Activated gamma-delta T cell treated with anti-CD3 and anti-CD28 coated beads, Interleukin-2, amount 50 U/mL, for 16 hours (primary cell): ENCODE data around the gene DEDD2.

Experiments
- DNase-seq: peaks from one replicate; pipeline ENCODE4 v3.0.0-alpha.2; 2020; ENCODE audit warnings: low read depth

DEDD2 gene

GRCh38 chr19:42226886-42227285, 9.4 kb upstream of the DEDD2 start:
- no peak for DNase-seq

- no peak for DNase-seq
Measured at GRCh38 chr19:42225718-42226292, 8.3 kb upstream of the DEDD2 start.

- no peak for DNase-seq
Measured at GRCh38 chr19:42224940-42225717, 7.7 kb upstream of the DEDD2 start.

GRCh38 chr19:42220751-42221097, 3.2 kb upstream of the DEDD2 start:
- DNase-seq, result no peak

DNA sequence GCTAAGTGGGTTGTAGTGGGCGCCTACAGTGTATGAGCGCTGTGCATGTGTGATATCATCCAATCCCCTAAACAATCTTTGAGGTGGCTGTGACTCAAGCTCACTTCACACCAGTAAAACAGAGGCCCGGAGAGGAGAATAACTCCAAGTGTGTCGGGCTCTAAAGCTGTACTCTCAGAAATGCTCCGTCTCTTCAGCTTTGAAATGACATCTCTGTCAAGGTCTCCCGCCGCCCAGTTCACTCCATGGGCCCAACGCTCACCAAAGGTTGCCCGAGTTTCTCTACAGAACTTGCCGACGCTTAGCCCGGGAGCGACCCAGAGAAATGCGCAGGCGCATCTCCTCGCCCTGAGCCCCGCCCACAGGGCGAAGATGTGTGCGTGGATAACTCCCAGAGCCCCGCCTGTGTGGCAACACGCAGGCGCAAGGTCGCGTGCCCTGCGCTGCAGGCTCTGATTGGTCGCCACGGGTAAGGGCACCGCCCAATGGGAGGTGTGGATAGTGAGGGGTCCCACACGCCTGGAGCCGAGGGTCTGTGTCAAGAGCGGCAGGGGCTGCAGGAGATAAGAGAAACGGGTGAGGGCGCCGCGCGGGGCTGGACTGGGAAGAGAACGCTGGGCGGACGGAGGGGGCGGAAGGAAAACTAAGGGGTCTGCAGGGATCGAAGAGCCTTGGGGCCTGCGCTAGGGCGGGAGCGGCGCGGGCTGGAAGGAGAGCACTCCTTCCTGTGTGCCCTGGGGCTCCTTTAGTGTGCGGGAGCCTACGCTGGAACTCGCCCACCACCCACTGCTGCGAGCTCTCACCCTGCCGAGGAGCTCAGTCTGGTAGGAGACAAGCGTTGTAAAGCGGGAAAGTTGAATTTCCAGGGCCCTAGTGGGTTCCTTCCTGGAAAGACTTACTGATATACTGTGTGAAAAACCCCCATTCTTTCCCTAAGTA, 2.6 kb upstream of the DEDD2 start, which contains the start of gene ZNF526:
ZNF526 (plus strand) TSS at position 501 of the 939 bp plus-strand sequence. CDS start 4,092 bp downstream, outside the sequence.
- DNase-seq, result peak; percentile 93

GRCh38 chr19:42216653-42217519, 591 bp downstream of the DEDD2 start:
- DNase-seq, result no peak

DNA sequence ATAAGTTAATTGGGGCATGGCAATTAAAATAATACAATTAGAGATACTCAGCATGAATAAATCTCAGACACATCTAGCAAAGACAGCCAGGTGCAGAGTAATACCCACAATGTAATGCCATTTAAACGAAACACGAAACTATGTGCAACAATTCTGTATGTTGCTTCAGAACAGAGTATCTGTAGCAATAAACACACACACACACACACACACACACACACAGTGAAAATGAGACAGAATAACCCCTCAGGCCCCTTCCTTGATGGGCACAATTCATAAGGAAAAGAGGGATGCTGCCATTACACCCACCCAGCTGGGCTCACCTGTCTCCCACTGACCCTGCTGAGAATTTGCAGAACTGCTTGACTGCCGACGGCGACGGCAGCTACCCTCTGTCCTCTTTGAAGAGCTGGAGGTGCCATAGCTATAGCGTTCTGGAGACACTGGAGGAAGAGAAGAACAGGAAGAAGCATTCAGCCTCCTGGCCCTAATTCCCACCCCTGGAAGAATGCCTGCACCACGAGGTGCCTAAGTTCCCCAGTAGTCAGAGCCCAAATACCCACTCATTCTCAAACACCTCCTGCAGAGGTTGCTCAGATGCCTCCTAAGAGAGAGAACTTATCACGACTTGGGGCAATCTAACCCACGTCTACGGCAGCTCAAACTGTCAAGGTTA, 2.5 kb downstream of the DEDD2 start:
- DNase-seq, result no peak

DNA sequence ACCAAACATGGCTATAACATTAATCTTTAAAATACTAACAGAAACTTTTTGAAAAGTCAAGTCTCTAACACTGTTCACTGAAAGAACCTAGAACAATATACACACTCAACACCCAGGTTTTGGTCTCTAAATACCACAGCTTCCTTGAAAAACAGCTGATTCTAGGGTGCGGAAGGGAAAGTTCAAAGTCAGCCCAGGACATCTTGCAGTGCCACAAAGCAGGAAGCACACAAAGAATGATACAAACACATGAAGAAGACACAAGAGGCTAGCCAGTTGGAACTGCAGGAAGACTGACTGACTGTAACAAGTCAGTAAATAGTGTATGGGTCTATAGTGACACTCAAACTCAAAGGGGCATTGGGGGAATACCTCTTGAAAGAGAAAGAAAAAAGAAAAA, 4.6 kb downstream of the DEDD2 start:
- DNase-seq, result no peak

DNA sequence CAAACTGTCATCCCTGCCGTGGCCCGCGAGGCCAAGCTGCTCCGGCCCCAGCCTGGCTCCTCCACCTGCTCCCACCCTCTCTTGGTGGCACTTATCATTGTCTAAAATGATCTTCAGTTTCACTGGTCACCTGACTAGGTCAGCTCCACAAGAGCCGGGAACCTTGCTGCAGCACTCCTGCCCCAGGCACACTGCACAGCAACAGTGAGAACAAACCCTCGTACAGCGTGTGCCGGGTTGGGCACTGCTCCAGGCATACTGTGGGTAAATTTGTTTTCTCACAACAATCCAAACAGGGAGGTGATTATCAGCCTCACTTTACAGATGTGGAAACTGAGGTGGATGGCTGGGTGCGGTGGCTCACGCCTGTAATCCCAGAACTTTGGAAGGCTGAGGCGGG, 8.9 kb downstream of the DEDD2 start:
- DNase-seq, result no peak

DNA sequence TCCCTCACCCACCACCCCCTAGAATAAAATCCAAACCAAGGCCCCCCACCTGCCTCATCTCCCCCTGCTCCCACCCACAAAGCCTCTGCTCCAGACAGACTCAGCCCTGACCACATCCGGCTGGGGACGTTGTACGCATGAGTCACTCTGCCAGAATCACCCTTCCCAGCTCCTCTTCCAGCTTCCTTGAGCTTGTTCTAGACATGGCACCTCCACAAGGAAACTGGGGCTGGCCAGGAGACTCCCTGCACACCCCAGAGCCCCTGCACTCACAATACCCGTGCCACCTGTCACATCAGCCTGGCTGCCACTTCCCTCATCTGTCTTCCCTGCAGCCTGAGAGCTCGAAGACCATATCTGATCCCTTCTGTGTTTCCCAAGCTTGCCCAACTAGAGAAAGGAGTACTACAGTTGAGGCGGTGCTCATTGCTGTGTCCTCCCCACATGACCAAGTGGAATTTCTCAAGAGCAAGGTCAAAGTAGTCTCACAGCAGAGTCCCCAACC, 9.7 kb downstream of the DEDD2 start:
- DNase-seq, result no peak

DNA sequence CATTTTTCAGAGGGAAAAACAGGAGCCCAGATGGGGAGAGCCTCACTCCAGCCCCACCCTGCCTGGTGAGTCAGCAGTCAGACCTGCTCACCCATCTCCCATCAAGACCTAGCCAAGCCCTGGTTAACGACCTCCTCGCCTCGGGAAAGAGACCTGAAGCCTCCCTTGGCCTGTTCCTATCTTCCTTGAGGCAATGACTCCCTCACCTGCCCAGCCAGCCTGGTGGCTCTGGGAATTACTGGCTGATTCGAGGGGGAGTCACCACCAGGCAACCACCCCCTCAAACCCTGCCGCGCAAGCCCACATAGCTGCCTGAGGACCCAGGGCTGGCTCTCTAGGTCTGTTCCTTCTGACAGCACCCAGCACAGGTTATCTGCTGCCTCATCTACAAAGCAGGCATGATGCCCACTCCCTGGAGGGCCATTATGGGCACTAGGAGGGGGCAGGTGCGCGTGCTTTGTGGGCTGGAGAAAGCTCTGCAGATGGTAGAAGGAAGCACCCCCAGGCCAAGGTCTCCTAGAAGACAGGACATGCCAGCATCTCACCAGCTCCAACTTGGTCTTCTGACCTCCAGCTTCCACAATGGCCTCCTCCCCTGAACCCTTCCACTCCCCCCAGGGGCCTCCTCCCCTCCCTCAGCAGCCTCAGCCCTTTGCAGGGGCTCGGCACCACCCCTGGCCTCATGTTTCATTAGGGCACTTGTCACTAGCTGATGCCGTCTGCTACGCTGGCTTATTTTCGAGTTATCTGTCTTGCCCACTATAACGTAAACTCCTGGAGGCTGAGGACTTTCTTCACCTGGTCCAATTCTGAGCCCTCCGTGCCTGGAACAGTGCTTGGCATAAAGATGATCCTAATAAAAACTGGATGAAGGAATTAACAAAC, 10.4 kb downstream of the DEDD2 start:
- DNase-seq, result no peak

DNA sequence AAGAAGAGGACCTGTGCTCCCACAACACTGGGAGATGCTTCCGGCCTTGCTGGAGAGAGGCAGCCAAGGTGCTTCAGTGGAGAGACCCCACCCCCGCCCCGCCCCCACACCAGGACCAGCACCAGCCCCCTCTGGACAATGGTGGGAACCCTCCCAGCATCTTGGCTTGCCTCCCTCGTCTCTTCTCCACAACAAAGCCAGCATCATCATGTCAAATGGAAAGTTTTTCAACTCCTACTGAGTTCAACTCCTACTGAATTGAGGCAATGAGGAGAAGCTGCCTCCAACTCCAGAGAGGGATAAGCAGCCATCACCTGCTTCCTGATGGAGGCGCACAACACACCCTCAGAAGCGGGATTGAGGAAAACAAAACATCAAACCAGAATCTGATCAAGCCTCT, 12.8 kb downstream of the DEDD2 start:
- no peak for DNase-seq

- DNase-seq, result no peak
Measured at GRCh38 chr19:42203700-42204099, 13.8 kb downstream of the DEDD2 start.

GRCh38 chr19:42202290-42202880, 15.1 kb downstream of the DEDD2 start:
- no peak for DNase-seq

DNA sequence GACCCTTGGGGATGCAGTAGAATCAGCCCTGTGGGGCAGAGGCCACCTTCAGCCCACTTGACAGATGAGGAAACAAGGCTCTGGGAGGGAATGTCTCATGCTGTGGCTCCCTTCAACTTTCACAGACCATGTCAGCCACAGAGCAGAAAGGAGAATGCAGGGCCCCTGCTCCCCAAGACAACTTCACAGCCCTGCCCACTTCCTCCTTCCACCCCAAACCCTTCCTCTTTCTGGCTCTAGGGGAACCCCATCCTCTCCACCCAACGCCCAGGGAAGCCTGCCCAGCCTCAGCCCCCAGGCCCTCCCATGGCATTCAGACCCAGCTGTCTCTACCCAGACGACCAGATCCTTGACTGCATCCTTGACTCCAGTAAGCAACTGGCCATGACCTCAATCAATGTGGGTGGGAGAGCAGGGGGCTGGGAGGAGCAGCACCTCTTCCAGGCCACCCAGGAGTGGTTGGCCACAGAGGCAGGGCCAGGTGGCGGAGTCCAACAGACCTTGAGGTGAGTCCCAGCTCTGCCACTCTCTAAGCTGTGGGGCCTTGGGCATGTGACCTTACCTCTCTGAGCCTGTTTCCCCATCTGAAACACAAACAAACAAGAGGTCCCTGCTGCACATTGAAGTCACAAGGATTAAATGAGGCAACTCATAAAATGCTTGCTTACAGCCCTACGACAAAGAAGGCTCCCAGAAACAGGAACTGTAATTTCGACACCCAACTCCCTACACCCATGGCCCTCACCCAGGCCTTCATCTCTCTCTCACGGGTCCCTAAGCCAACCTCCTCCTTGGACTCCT, 15.8 kb downstream of the DEDD2 start:
- no peak for DNase-seq

DNA sequence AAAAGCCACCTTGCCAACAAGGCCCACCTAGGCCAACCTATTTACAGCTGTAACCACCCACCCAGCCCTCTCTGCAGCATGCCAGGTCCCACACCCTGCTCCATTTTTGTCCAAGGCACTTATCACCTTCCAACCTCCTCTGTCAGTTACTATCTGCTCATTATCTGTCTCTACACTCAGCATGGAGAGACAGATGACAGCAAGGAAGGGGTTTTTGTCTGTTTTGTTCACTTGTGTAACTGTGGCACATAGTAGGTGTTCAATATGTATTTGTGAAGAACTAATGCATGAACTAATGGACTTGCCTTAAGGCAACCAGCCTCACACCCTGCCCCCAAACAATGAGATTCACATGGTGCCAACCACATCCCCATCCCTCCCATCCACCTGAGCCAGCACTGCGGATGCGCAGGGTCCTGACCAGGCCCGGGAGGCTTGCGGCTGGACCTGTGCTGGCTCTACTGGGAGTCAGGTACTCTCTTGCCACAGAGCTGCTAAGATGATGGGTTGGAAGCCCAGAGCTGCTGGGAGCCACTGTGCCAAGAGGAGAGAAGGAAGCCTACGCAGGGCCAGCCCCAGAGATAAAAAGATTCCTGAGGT, 17.3 kb downstream of the DEDD2 start:
- DNase-seq, result no peak

- no peak for DNase-seq
Measured at GRCh38 chr19:42199440-42200115, 17.9 kb downstream of the DEDD2 start.
